ENCODE data around the gene LGALSL.

LGALSL gene

GRCh38 chr2:64498438-64498837 is 44.5 kb downstream of the LGALSL start:
- no peak for DNase-seq (ENCODE audit: low read depth)

GRCh38 chr2:64500549-64500948 is 46.6 kb downstream of the LGALSL start:
- DNase-seq (ENCODE audit: low read depth): no peak

DNA sequence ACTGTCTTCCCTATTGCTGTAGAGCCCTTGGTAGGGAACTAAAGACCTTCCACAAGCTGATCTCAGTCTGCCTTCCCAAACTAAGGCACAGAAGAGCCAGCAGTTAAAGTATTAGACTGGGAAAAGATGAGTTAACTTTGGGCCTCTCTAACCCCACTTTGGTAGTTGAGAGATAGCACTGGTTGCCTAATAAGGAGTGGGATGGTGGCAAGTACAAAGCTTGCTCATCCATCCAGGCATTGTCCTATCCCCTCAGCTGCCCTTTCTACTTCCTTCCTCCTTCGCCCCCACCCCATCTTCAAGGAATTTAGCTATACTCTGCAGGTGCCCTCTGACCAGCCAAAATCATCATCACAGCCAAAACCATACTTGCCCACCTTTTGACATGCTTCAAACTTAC is 48.0 kb downstream of the LGALSL start:
- no peak for DNase-seq (ENCODE audit: low read depth)

- no peak for DNase-seq (ENCODE audit: low read depth)
These were observed 48.9 kb downstream of the LGALSL start for GRCh38 chr2:64502860-64503259.

GRCh38 chr2:64504774-64505720 is 51.1 kb downstream of the LGALSL start:
- no peak for DNase-seq (ENCODE audit: low read depth)

- no peak for DNase-seq (ENCODE audit: low read depth)
These were observed 52.7 kb downstream of the LGALSL start for GRCh38 chr2:64506686-64507085.

Data from fibroblast of gingiva (primary cell).